HG03066 (cell line): ENCODE data around the gene MPP3.

Source experiments
- ATAC-seq: cut with Tn5 transposase; IDR thresholded peaks from one replicate; pipeline ENCODE4 v1.9.1; 2021; ENCODE audit warnings: low read depth; ENCODE audit not compliant: unreplicated experiment

MPP3 gene

GRCh38 chr17:43754947-43755346 is 78.0 kb downstream of the MPP3 start:
- ATAC-seq = no peak

DNA sequence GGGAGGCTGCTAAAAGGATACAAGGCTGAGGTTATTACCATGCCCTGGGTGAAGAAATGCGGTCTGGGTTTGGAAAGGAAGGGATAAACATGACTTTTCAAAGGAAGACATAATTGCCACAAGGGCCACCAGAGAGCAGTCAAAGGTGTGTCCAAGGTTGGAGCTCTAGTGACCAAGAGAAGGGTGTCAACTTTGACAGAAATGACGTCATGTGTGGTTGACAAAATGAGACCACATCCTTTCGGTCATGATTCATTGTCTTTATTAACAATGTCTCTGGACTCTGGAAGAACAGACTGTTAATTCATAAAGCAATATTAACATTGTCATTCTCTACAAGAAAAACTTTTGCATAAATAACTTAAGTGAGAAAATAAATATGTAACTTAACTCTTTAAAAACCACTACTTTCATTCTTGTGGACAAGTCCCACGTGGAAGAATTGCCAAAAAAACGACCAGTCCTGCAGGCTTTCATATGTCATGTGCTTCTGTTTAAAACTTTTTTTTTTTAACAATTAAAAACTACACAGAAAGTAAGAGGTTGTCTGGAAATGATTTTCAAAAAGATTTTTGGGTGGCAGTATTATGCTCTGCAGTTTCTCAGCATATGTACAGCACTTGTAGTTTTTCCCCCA is 79.3 kb downstream of the MPP3 start:
- no peak for ATAC-seq
